Sigmoid colon (tissue), 4 donors: Measurements from ENCODE around the gene TEX48.

Experiments
- CTCF ChIP-seq, 4 experiments: fragments of 450-650 bp in 3 of 4; fragments of 200-600 bp in 1 of 4; IDR thresholded peaks; one replicate each; pipeline ENCODE4 v1.5.1; 2016 to 2019; ENCODE audit warnings: antibody characterized with exemption in 4 of 4, mild to moderate bottlenecking in 3 of 4, moderate library complexity in 2 of 4
- POLR2A ChIP-seq, 2 donors: fragments of 450-650 bp; IDR thresholded peaks; one replicate each; pipeline ENCODE4 v1.6.1; 2016; ENCODE audit warnings: antibody characterized with exemption in 2 of 2, mild to moderate bottlenecking in 2 of 2, moderate library complexity in 2 of 2
- POLR2AphosphoS5 ChIP-seq, 4 donors: sonication (generic); formaldehyde crosslinking; IDR thresholded peaks; one replicate each; pipeline ENCODE4 v1.6.1; 2017; ENCODE audit warnings: antibody characterized with exemption in 4 of 4

GRCh38 chr9:114657705-114658104 is 24.3 kb downstream of the TEX48 start, which contains the start of gene TEX53:
- no peak for TF ChIP-seq CTCF (IDR thresholded peaks at IDR 0.05)
- TF ChIP-seq POLR2AphosphoS5 (IDR thresholded peaks at IDR 0.05), result no peak
- no peak for TF ChIP-seq POLR2A (IDR thresholded peaks at IDR 0.05)
